HG03060 (cell line): Measurements from ENCODE around the gene SLC4A8.
"Not testable (repeated sequence)": the region's sequence is repeated elsewhere in the genome, so short reads cannot be mapped to it uniquely, and the experiment has no call there.

Experiments used
- ATAC-seq: cut with Tn5 transposase; IDR thresholded peaks from one replicate; pipeline ENCODE4 v1.9.1; 2021; ENCODE audit warnings: low read depth, moderate number of reproducible peaks; ENCODE audit not compliant: unreplicated experiment

Gene SLC4A8

DNA sequence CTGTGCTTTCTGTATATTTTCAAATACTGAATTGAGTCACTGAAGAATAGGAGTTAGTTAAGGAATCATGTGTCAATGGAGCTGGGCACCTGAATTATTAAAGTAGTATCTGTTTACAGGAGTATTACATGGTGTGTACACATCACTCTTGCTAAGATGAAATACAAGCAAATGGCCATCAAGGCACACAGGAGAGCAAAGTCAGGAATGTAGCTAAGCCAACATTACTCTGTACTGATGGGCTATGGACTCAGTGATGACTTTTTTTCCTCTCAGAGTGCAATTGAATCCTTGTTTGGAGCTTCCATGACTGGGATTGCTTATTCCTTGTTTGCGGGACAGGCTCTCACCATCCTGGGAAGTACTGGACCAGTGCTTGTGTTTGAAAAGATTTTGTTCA, 45.5 kb downstream of the SLC4A8 start:
- no peak for ATAC-seq

DNA sequence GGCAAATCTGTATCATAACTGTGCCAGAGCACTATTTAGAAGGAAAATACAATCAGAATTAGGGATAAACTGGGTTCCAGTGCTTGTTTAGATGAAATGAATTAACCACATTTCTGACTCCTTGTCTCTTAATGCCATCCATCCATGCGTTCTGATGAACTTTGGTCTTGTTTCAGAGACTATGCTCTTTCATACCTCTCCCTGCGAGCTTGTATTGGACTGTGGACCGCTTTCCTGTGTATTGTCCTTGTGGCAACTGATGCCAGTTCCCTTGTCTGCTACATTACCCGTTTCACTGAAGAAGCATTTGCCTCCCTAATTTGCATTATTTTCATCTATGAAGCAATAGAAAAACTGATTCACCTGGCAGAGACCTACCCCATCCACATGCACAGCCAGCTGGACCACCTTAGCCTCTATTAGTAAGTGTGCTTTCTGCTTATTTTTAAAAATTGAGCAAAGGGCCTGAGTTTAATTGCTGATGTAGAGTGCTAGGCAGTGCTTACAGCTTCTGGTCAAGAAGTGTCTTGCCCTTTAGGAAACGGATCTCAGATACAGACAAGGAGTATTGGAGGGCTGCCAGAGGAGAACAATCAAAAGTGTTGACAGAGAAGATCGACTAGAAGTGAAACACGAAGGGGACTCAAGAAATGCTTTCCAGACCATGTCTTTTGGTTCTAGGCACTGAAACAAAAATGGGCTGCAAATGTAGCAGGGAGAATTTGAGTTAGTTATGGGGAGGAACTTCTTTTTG, 46.7 kb downstream of the SLC4A8 start:
- ATAC-seq = no peak

DNA sequence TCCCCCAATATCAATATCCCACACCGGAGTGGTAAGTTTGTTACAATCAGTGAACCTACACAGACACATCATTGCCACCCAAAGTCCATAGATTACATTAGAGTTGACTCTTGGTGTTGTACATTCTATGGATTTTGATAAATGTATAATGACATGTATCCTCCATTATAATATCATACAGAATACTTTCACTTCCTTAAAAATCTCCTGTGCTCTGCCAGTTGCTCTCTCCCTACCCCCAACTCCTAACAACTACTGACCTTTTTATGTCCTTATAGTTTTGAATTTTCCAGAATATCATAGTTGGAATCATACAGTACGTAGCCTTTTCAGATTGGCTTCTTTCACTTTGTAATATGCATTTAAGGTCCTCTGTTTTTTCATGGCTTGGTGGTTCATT, 48.4 kb downstream of the SLC4A8 start:
- no peak for ATAC-seq

DNA sequence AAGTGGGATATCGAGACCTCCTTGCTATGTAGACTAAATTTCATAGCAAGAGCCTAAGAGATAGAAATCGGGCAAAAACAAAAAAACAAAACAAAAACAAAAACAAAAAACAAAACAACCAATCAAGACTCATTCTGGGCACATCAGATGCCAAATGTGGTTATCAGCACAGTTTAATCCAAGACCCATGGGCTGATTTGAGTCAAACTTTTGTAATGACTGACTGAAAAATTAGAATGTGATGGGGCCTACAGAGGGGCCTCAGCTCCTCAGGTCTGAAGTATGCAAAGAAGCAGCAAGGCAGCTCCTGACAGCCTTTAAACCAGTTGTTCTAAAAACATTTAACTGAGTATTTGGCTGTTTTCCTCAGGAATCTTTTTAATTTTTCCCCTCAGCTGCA, 49.3 kb downstream of the SLC4A8 start:
- ATAC-seq = no peak

DNA sequence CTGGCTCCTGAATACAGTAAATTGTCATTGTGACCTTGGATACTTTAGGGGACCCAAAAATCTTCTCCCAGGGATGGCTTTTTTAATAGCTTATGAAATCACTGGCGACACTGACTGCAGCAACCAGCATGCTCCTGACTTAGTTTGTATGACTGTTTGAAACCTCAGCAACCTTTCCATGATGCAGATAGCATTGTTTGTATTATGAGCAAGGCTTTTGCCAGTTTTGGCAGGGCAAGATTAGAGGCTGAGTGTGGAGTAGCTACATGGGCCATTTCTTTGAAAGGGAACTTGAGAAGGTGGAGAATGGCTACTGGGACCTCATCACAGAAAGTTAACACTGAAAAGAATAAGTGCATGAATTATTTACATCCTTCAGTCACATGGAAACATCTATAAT, 50.9 kb downstream of the SLC4A8 start:
- no peak for ATAC-seq

DNA sequence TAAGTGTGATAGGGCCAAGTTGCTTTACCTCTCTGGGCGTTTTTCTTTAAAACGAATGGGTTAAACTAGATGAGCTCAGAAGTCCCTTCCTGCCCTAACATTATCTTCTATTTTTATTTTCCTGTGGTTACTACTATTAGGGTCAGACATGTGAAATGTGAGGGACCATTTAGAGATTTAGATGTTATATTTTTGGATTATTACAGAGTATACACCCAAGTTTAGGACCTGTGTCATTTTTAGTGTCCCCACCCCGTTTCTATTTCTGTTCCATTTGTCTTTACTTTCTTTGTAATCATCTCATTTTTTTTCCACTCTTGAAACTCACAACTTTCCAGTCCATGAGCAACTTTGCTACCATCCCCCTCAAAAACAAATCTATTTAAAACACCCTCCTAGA, 56.3 kb downstream of the SLC4A8 start:
- ATAC-seq = no peak

DNA sequence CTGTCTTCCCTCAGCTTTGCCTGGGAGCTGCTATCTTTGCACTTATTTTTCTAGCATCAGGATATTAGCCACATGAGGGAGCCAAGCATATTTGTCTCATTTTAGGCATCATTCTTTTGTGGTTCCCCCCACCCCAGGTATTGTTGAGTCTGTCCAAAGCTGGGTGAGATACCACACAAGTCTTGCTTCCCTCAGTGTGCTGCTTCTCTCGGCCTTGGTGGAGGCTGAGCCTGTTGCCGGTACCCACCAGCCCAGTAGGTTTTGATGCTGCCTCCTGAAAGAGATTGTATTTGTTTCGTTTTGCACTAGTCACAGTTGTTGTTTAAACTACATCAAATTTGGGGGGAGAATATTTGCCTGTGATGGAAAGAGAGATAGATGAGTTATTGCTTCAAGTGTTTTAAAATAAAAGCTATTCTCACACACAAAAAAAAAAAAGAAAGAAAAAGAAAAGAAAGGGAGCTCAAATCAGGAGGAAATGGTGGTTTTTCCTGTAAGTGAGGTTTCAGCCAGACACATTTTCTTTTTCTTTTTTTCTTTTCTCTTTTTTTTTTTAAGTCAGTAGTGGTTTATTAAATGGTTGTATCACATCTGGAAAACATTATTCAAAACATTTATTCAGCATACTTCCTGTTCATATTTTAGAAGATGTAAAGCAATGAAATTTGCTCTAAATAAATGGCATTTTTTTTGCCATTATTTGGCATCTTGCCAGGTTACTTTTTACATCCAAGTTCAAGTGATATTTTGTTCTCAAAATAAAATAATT, 58.5 kb downstream of the SLC4A8 start:
- ATAC-seq = no peak

DNA sequence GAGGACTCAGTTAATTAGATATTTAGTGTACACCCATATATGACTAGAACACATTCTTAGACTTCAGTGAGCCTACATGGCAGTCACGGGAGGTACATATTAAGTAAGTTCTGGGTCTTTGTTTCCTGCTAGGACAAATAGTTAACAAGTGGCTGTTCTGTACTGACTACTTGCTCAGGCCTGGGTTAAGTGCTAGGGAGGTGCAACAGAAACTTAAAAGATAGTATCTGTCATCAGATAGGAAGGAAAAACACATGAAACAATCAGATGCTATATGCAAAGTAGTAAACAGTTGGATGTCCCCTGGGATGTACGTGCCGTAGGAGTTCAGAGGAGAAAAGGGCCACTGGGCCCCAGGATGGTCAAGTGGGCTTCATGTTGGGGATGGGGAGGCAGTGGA, 59.5 kb downstream of the SLC4A8 start:
- ATAC-seq = no peak

DNA sequence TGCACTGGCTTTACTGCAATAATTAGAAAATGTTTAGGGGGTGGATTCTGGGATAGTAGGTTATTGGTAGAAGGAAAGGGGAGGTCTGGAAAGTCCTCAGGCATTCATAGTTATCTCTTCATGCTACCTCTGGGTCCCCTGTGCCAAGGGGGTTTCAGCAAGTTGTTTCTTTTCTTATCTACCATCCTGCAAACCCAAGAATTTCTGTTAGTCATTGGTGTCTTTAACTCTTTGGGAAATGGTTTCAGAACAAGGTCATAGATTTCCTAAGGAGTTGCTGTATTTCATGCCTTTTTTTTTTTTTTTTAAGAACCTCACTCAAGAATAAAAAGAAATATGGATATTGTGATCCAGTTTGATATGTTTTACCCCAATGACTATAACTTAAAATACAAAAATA, 63.6 kb downstream of the SLC4A8 start:
- ATAC-seq = no peak

DNA sequence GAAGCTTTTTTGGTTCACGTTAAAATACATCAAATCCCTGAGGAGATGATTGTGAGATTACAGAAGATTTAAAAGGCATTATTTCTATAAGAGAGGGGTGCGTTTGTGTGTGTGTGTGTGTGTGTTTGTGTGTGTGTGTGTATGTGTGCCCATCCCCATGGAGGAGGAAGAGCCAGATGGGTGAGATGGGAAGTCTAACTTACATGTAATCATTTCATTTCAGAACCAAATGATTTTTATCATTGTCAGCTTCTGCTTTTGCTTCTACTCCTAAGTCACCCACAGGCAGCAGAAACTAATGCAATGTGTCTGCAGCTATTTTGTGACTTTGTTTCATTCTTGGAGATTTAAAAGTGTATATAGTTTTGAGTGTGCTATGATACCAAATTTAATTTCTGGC, 68.7 kb downstream of the SLC4A8 start:
- ATAC-seq = no peak

DNA sequence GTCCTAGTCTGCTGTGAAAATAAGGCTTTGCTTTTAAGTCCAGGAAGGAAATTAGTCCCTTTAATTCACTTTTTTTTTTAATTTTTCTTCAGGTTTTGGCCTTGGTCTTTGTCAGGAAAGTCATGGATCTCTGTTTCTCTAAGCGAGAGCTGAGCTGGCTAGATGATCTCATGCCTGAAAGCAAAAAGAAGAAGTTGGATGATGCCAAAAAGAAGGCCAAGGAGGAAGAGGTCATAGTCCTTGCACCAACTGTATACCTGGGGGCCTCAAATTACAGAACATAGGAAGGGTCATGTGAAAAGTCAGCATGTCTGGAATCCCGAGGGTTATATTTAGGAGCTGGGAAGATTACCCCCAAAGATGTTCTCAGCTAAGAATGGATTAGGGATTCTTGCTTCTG, 72.3 kb downstream of the SLC4A8 start:
- ATAC-seq = no peak

DNA sequence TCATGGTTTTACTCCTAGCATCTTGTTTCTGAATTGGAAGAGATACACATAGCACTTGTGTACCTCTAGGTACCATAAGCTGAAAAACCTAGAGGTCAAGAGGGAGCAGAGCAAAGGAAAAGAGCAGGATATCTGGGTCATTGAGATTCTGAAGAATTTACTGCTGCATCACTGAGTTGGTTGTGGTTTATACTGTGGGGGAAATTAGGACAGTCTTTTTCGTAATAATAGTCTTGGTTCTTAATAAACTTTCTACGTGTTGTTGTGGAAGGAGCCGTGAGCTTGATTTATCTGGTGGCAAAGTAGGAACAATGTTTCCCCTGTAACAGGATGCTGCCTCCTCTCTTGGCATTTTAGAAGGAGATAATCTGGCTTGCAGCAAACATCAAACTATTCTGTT, 80.2 kb downstream of the SLC4A8 start:
- ATAC-seq = no peak

DNA sequence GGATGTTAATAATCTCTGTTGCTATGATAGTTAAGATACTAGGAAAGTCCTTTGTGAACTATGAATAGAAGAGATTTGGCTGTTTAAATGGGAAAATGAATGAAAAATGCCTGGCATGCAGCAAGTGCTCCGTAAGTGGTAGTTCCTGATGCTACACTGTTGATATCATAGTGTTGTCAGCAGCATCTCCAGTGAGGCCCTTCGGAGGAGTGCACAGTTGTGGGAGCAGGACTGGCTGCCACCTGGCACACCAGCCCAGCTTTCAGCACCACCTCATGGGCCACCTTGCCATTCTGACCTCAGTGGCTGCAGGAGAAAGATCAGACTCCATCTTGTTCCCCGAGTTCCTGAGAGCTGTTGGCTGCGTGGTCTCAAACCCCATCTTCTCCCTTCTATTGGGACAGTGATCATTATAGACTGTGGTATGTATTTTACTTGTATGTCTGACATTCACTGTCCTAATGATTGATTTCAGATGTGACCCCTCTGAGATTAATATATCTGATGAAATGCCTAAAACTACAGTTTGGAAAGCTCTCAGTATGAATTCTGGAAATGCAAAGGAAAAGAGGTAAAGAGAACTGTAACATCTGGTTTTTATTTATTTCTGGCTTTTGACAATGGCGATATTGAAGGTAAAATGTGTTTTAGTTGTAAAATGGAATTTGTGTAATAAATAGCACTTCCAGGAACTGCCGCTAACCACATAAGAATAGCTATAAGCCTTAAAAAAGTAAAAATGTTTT, 80.9 kb downstream of the SLC4A8 start:
- no peak for ATAC-seq

DNA sequence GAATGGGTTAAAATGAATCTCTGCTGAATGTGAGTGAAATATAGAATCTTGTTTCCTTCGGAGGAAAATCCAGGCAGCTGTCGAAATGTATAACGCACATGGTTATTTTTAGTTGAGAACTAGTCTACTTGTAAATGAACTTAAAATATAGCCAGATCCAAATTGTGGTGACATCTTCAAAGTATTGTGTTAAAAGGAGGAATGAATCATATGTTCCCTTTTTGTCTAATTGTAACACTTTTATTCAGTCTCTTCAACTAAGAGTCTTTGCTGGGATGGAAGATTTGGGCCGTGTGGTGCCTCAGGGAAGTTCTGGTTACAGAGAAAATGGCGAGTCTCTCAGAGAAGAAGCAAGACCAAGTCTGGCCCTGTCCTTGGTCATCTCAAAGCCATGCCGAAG, 82.5 kb downstream of the SLC4A8 start:
- no peak for ATAC-seq

DNA sequence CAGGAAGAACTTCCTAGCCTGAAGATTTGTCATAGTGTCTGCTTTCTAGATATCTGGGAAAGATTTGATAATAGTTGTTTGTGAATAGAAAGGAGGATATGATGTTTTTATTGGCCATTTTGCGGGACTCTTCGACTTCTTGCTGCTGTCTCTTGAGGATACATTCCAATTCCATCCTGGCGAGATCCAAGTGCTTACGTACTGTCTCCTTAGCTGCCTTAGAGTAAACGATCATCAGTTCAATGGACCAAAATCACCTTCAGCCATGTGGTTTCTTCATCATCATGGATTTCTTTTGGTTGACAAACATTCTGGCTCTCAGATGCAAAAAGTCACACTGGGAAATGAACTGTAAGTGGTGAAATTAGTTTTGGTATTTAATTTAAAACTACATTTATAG, 83.7 kb downstream of the SLC4A8 start:
- ATAC-seq = no peak

DNA sequence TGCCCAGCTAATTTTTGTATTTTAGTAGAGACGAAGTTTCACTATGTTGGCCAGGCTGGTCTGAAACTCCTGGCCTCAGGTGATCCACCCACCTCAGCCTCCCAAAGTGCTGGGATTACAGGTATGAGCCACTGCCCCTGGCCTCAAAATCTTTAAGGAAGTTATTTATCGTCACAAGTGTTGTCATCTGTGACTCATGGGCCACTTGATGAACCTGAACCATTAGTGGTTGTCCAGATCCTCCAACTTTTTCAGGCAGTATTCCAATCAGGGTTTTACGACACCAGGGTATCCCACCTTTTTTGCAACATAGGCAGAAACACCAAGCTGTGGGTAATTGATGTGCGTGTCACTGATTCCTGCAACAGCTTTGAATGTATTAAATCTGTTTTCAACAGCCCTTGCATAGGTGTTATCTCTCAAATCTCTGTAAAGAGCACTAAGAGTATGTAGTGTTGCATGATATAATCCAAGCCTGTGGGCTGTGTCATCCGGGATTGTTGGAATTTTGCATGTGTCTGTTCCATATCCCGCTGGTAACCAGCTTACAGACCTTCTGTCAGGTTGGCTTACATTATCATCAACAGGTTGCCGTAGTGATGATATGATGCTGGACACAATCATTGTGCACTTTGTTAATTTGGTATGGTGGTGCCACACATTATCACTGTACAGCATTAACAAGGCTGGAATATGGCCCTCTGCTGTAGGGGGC, 87.1 kb downstream of the SLC4A8 start:
- no peak for ATAC-seq

DNA sequence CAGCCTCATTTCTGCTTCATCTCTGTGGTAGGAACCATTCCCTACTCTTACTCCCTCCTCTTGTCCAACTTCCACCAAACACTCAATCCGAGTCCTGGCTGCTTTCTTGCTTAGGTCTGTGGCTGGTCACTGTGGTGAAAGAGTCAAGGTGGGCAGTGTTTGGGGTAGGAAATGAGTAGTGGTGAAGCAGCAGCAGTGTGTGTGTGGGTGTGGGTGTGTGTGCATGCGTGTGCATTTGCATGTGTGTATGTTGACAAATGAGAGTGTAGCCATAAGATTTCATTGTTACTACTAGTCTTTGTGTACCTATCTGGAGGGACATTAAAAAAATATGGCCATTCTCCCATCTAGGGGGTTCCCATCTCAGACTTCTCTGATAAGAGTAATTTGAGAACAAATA, 87.8 kb downstream of the SLC4A8 start:
- ATAC-seq = no peak

DNA sequence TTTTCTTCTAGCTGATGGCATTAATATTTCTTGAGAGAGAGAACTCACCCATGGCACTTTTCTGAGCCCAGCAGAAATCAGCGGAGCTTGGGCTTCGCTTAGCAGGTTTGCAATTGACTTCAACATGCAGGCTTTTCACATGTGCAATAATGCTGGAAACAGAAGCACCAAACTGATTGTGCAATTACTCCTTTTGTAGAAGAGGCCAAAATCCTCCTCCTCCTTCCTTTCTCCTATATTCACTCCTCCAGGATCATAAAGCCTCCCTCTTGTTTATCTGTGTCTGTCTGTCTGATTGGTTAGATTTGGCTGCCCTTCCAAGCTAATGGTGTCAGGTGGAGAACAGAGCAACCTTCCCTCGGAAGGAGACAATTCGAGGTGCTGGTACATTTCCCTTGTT, 90.4 kb downstream of the SLC4A8 start:
- ATAC-seq = not testable (repeated sequence)

DNA sequence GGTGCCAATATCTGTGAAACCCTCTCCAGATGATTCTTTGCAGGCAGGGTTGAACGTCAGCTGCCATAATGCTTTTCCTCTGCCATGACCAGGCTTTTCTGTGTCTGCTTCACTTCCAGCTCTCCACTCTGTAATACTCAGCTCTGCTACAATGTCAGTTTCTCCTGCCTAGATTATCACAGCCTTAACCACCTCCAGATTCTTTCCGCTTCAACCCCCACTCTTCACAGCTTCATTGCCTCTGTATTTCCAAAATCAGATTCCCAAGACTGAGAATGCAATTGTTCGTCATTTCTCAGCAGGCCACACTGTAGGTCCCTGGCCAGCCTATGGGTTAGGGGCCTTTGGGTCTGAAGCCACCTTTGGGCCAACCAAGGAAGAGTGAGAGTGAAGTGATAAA, 92.7 kb downstream of the SLC4A8 start:
- no peak for ATAC-seq

DNA sequence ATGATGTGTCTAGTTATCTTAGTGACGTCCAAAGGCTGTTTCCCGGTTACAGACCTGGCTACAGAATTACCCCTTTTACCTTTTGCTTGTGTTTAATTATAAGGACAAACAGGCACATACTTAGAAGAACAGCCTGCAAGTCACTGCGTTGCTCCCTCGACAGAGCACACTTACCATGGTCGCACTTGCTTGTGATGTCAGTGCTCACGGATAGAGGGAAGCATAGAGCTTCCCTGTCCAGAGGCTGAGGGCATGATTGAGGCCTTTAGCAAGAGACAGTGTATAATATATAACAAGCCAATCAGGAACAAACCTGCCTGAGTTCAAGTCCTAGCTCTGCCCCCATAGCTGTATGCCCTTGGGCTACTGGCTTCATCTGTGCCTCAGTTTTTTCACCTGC, 93.2 kb downstream of the SLC4A8 start:
- no peak for ATAC-seq

DNA sequence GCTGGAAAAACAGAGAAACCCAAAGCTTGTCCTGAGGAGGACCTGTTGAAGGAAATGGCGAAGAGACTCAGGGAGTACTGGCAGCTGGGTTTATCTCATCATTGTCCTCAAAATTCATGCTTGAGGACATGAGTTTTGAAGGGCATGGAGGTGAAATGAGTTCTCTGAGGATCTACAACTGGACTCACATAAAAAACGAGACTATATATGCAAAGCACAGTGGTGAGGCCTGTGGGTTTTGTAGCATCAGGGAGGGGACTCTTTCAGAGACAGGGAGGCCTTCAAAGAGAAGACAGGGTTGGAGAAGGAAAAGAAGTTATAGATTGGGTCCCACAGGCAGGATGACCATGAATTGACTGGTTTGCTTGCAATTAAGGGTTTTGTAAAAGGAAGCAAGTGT, 95.1 kb downstream of the SLC4A8 start:
- no peak for ATAC-seq
